NK-92 (cell line): ENCODE measurements around the gene PLCH1.

Experiments used
- DNase-seq: peaks from one replicate; lab custom pipeline; 2025; ENCODE audit not compliant: unreplicated experiment; lab: John Stamatoyannopoulos, UW

PLCH1 gene

GRCh38 chr3:155688481-155688880 is 56.4 kb downstream of the PLCH1 start:
- DNase-seq = no peak

GRCh38 chr3:155683344-155683720 is 61.5 kb downstream of the PLCH1 start:
- DNase-seq = no peak

GRCh38 chr3:155682426-155683343 is 62.2 kb downstream of the PLCH1 start:
- DNase-seq = no peak

GRCh38 chr3:155676252-155676981 is 68.5 kb downstream of the PLCH1 start:
- DNase-seq = no peak

- DNase-seq = no peak
Observed at GRCh38 chr3:155675094-155675493, 69.8 kb downstream of the PLCH1 start.

- no peak for DNase-seq
Observed at GRCh38 chr3:155673421-155673820, 71.5 kb downstream of the PLCH1 start.

GRCh38 chr3:155670335-155670734 is 74.5 kb downstream of the PLCH1 start:
- DNase-seq = no peak

- DNase-seq = no peak
Observed at GRCh38 chr3:155667988-155668387, 76.9 kb downstream of the PLCH1 start.

- DNase-seq = no peak
Observed at GRCh38 chr3:155664925-155665695, 79.8 kb downstream of the PLCH1 start.

- no peak for DNase-seq
Observed at GRCh38 chr3:155663467-155664212, 81.2 kb downstream of the PLCH1 start.

GRCh38 chr3:155661760-155662159 is 83.1 kb downstream of the PLCH1 start:
- DNase-seq = no peak

GRCh38 chr3:155661042-155661441 is 83.8 kb downstream of the PLCH1 start:
- DNase-seq = no peak

GRCh38 chr3:155658671-155659261 is 86.1 kb downstream of the PLCH1 start:
- no peak for DNase-seq

GRCh38 chr3:155658006-155658405 is 86.9 kb downstream of the PLCH1 start:
- no peak for DNase-seq

GRCh38 chr3:155657161-155657560 is 87.7 kb downstream of the PLCH1 start:
- DNase-seq = no peak

- no peak for DNase-seq
Observed at GRCh38 chr3:155656466-155656865, 88.4 kb downstream of the PLCH1 start.

- no peak for DNase-seq
Observed at GRCh38 chr3:155651489-155652218, 93.2 kb downstream of the PLCH1 start.

- no peak for DNase-seq
Observed at GRCh38 chr3:155648013-155648591, 96.8 kb downstream of the PLCH1 start.

GRCh38 chr3:155647206-155647605 is 97.7 kb downstream of the PLCH1 start:
- DNase-seq = no peak
